H1 (cell line): ENCODE measurements around the gene DOLK. TPM values are rescaled to one million over a fixed set of nuclear protein-coding genes. Genes with fewer than 3 reads are reported as not detected.

Experiments
- ATF3 ChIP-seq: IDR thresholded peaks from 2 replicates; pipeline ENCODE4 v1.6.1; 2011; ENCODE audit warnings: low read depth, mild to moderate bottlenecking, low read length; ENCODE audit not compliant: insufficient read depth
- CHD1 ChIP-seq: IDR thresholded peaks from 2 replicates; pipeline ENCODE4 v1.6.1; 2012; ENCODE audit warnings: low read depth, low read length, improper control_type of control experiment
- CTCF ChIP-seq, 3 experiments: IDR thresholded peaks; 1 replicate in 2 of 3; 2 replicates in 1 of 3; pipeline versions ENCODE4 v1.5.1 to v1.6.1; 2011; ENCODE audit warnings: low read length in 3 of 3, mild to moderate bottlenecking in 3 of 3, inconsistent platforms in 2 of 3, low read depth in 1 of 3, moderate library complexity in 1 of 3; ENCODE audit not compliant: insufficient read depth in 1 of 3; ENCODE audit errors: control extremely low read depth in 1 of 3
- polyA plus RNA-seq, 7 experiments: library from polyadenylated mRNA; depleted of rRNA in 3 of 7; stranded (reverse) in 5 of 7; unstranded in 2 of 7; fragments of >200 nt in 5 of 7; fragments of 200-250 nt in 2 of 7; gene quantifications; 1 replicate in 5 of 7; 2 replicates in 1 of 7; 4 replicates in 1 of 7; pipeline versions ENCODE4 v1.2.1 to v1.2.3, GENCODE V29; 2011 to 2013; ENCODE audit warnings: missing spikeins in 2 of 7, mixed read lengths in 2 of 7
- total RNA-seq: library from RNA; stranded (reverse); fragmentation: NEBNext Ultra II Directional; extraction: Animal tissue kit (Norgen Biotek cat#: 25700); gene quantifications from 2 replicates; pipeline ENCODE4 v1.2.1, GENCODE V29; 2021

The DOLK gene
- total and polyA plus RNA-seq, 2 of the 8 experiments (the other 6 are each of a cell fraction or from before 2014, with no cell fraction given) = 17.2 to 44.3 TPM

GRCh38 chr9:128898845-128899565, 48.4 kb downstream of the DOLK start (continued):
- TF ChIP-seq CTCF (IDR thresholded peaks at IDR 0.05; ENCODE audit: control extremely low read depth in 1 of 3, insufficient read depth in 1 of 3, low read depth in 1 of 3, low read length in 3 of 3) (no peak), CHD1 (no peak), ATF3 (no peak)
